Trophoblast cell (in vitro differentiated cells and primary cell): ENCODE data around the gene RHBDL1.

Experiments
- DNase-seq, 2 donors: peaks; one replicate each; pipeline ENCODE4 v3.0.0-alpha.2; 2016
- H2AFZ ChIP-seq: 2 replicates; pipeline ENCODE4 v1.6.1; 2013; ENCODE audit warnings: low read length, moderate library complexity, mild to moderate bottlenecking; ENCODE audit not compliant: insufficient read depth, poor library complexity
- H2AK5ac ChIP-seq: 2 replicates; pipeline ENCODE4 v1.6.1; 2013; ENCODE audit warnings: mild to moderate bottlenecking, low read length
- H2BK120ac ChIP-seq: 2 replicates; pipeline ENCODE4 v1.6.1; 2013; ENCODE audit warnings: low read length, mild to moderate bottlenecking, moderate library complexity; ENCODE audit not compliant: insufficient read depth, poor library complexity
- H2BK12ac ChIP-seq: 2 replicates; pipeline ENCODE4 v1.6.1; 2013; ENCODE audit warnings: mild to moderate bottlenecking, low read length, moderate library complexity
- H2BK5ac ChIP-seq: 2 replicates; pipeline ENCODE4 v1.6.1; 2013; ENCODE audit warnings: low read length, low read depth, moderate library complexity, mild to moderate bottlenecking; ENCODE audit not compliant: poor library complexity
- H3K14ac ChIP-seq: 2 replicates; pipeline ENCODE4 v1.6.1; 2013; ENCODE audit warnings: mild to moderate bottlenecking, low read length
- H3K18ac ChIP-seq: 2 replicates; pipeline ENCODE4 v1.6.1; 2013; ENCODE audit warnings: mild to moderate bottlenecking, low read length
- H3K23ac ChIP-seq: 2 replicates; pipeline ENCODE4 v1.6.1; 2013; ENCODE audit warnings: low read length
- H3K27ac ChIP-seq: 2 replicates; pipeline ENCODE4 v1.5.1; 2013; ENCODE audit warnings: low read depth, mild to moderate bottlenecking, inconsistent platforms, low read length, moderate library complexity
- H3K27me3 ChIP-seq: 2 replicates; pipeline ENCODE4 v1.6.1; 2013; ENCODE audit warnings: inconsistent platforms, mild to moderate bottlenecking, low read length, moderate library complexity; ENCODE audit not compliant: insufficient read depth
- H3K36me3 ChIP-seq, 2 experiments: 1 replicate in 1 of 2; 2 replicates in 1 of 2; pipeline ENCODE4 v1.6.1; 2013; ENCODE audit warnings: low read length in 2 of 2, mild to moderate bottlenecking in 2 of 2, moderate library complexity in 1 of 2; ENCODE audit not compliant: insufficient read depth in 2 of 2, control insufficient read depth in 1 of 2
- H3K4ac ChIP-seq: 2 replicates; pipeline ENCODE4 v1.6.1; 2013; ENCODE audit warnings: low read depth, mild to moderate bottlenecking, low read length, moderate library complexity
- H3K4me1 ChIP-seq, 2 experiments: 1 replicate in 1 of 2; 2 replicates in 1 of 2; pipeline ENCODE4 v1.6.1; 2013; ENCODE audit warnings: low read length in 2 of 2, mild to moderate bottlenecking in 2 of 2, moderate library complexity in 1 of 2; ENCODE audit not compliant: insufficient read depth in 2 of 2, control insufficient read depth in 1 of 2
- H3K4me2 ChIP-seq: 2 replicates; pipeline ENCODE4 v1.6.1; 2013; ENCODE audit warnings: inconsistent platforms, mild to moderate bottlenecking, low read length, moderate library complexity
- H3K4me3 ChIP-seq: 2 replicates; pipeline ENCODE4 v1.5.1; 2013; ENCODE audit warnings: mild to moderate bottlenecking, low read depth, low read length, inconsistent platforms
- H3K79me1 ChIP-seq: one replicate; pipeline ENCODE4 v1.6.1; 2013; ENCODE audit warnings: low read length
- H3K79me2 ChIP-seq: 2 replicates; pipeline ENCODE4 v1.6.1; 2013; ENCODE audit warnings: low read length, mild to moderate bottlenecking; ENCODE audit not compliant: control insufficient read depth, insufficient read depth, poor library complexity
- H3K9ac ChIP-seq: 2 replicates; pipeline ENCODE4 v1.6.1; 2013; ENCODE audit warnings: mild to moderate bottlenecking, low read length
- H3K9me3 ChIP-seq: 2 replicates; pipeline ENCODE4 v1.6.1; 2013; ENCODE audit warnings: low read depth, mild to moderate bottlenecking, control low read depth, inconsistent platforms, low read length; ENCODE audit not compliant: insufficient read depth
- H4K12ac ChIP-seq: 2 replicates; pipeline ENCODE4 v1.6.1; 2013; ENCODE audit warnings: low read depth, mild to moderate bottlenecking, low read length, moderate library complexity
- H4K8ac ChIP-seq: 2 replicates; pipeline ENCODE4 v1.6.1; 2013; ENCODE audit warnings: low read depth, mild to moderate bottlenecking, low read length, moderate library complexity
- H4K91ac ChIP-seq: one replicate; pipeline ENCODE4 v1.6.1; 2013; ENCODE audit warnings: low read depth, mild to moderate bottlenecking, low read length, moderate library complexity
- WGBS: extraction: QIAGEN DNeasy Blood & Tissue Kit; methylation state at CpG from one replicate; pipeline ENCODE4 v1.1.7; 2013; ENCODE audit warnings: missing lambda C conversion rate; ENCODE audit not compliant: insufficient read length, insufficient coverage; ENCODE audit errors: extremely low coverage; 5-methylcytosine and 5-hydroxymethylcytosine counted together

Gene RHBDL1

GRCh38 chr16:633336-634050 lies 42.0 kb upstream of the RHBDL1 start:
- H3K27ac ChIP-seq: no peak overlapping the region
- no peak overlapping the region for H2BK5ac ChIP-seq
- peaks cover 24% of the 10 kb centered on the region for H3K79me2 ChIP-seq
- no peak overlapping the region for H2BK12ac ChIP-seq
- no peak overlapping the region for H3K18ac ChIP-seq
- H2AK5ac ChIP-seq: no peak overlapping the region
- no peaks in the 10 kb centered on the region for H3K27me3 ChIP-seq
- no peak overlapping the region for H4K8ac ChIP-seq
- no peak overlapping the region for H3K4me2 ChIP-seq
- no peak overlapping the region for H3K4ac ChIP-seq
- no peak overlapping the region for H3K23ac ChIP-seq
- DNase-seq: no peak
- no peaks in the 10 kb centered on the region for H3K9me3 ChIP-seq
- no peak overlapping the region for H4K12ac ChIP-seq
- no peak overlapping the region for H3K14ac ChIP-seq
- no peak overlapping the region for H3K9ac ChIP-seq
- peaks cover 38% of the 10 kb centered on the region for H3K79me1 ChIP-seq
- H3K36me3 ChIP-seq: peaks cover 30 to 35% of the 10 kb centered on the region in 2 experiments
- H4K91ac ChIP-seq: no peak overlapping the region
- WGBS: no CpG with 5 or more reads among the region's 74 CpGs
- H2AFZ ChIP-seq: no peak overlapping the region
- H3K4me3 ChIP-seq: no peak overlapping the region
- H2BK120ac ChIP-seq: no peak overlapping the region
- H3K4me1 ChIP-seq: peaks cover 38 to 45% of the 10 kb centered on the region in 2 experiments

GRCh38 chr16:634051-634670 lies 41.3 kb upstream of the RHBDL1 start:
- no CpG with 5 or more reads among the region's 22 CpGs for WGBS

GRCh38 chr16:634996-635395 lies 40.5 kb upstream of the RHBDL1 start:
- Histone ChIP-seq H2BK120ac (no peak overlapping the region), H3K4me3 (no peak overlapping the region), H2AFZ (no peak overlapping the region), H3K23ac (no peak overlapping the region), H3K4ac (peak overlapping the region; percentile 81), H3K4me1 (peaks cover 25 to 31% of the 10 kb centered on the region in 2 experiments), H3K27ac (no peak overlapping the region), H2BK5ac (no peak overlapping the region), H4K12ac (no peak overlapping the region), H3K18ac (no peak overlapping the region), H3K79me1 (peaks cover 26% of the 10 kb centered on the region), H3K4me2 (no peak overlapping the region), H3K79me2 (peaks cover 15% of the 10 kb centered on the region), H4K91ac (no peak overlapping the region), H3K36me3 (peaks cover 27 to 29% of the 10 kb centered on the region in 2 experiments), H3K9me3 (no peaks in the 10 kb centered on the region), H2BK12ac (no peak overlapping the region), H2AK5ac (no peak overlapping the region), H3K14ac (no peak overlapping the region), H3K9ac (no peak overlapping the region), H4K8ac (no peak overlapping the region), H3K27me3 (no peaks in the 10 kb centered on the region)
- no peak for DNase-seq
- WGBS: no CpG with 5 or more reads among the region's 7 CpGs

More at GRCh38 chr16:634051-634670, 41.3 kb upstream of the RHBDL1 start:
- Histone ChIP-seq H3K23ac (no peak overlapping the region), H3K27me3 (no peaks in the 10 kb centered on the region), H2BK5ac (no peak overlapping the region), H2AK5ac (no peak overlapping the region), H3K14ac (no peak overlapping the region), H3K4ac (no peak overlapping the region), H3K9me3 (no peaks in the 10 kb centered on the region), H3K79me2 (peaks cover 17% of the 10 kb centered on the region), H3K18ac (no peak overlapping the region), H4K91ac (no peak overlapping the region), H3K4me1 (peaks cover 32 to 39% of the 10 kb centered on the region in 2 experiments), H2BK12ac (no peak overlapping the region), H3K9ac (no peak overlapping the region), H4K8ac (no peak overlapping the region), H2BK120ac (no peak overlapping the region), H4K12ac (no peak overlapping the region), H3K4me2 (no peak overlapping the region), H3K36me3 (peaks cover 27 to 29% of the 10 kb centered on the region in 2 experiments), H2AFZ (no peak overlapping the region), H3K27ac (no peak overlapping the region), H3K4me3 (no peak overlapping the region), H3K79me1 (peaks cover 32% of the 10 kb centered on the region)
- no peak for DNase-seq

- H3K36me3 ChIP-seq: peaks cover 27 to 29% of the 10 kb centered on the region in 2 experiments
- H2BK5ac ChIP-seq: peak overlapping the region; percentile 48
- peak overlapping the region; percentile 85 for H2AFZ ChIP-seq
- H4K91ac ChIP-seq: peak overlapping the region; percentile 58
- WGBS: no CpG with 5 or more reads among the region's 55 CpGs
- peak overlapping the region; percentile 52 for H2BK120ac ChIP-seq
- H3K4ac ChIP-seq: peak overlapping the region; percentile 81
- peak overlapping the region; percentile 87 for H4K8ac ChIP-seq
- H3K79me1 ChIP-seq: peaks cover 21% of the 10 kb centered on the region
- no peak overlapping the region for H2BK12ac ChIP-seq
- H3K18ac ChIP-seq: peak overlapping the region; percentile 90
- peak overlapping the region; percentile 46 for H4K12ac ChIP-seq
- no peak overlapping the region for H3K23ac ChIP-seq
- H3K4me1 ChIP-seq: peaks cover 19 to 26% of the 10 kb centered on the region in 2 experiments
- H3K4me2 ChIP-seq: peak overlapping the region; percentile 89
- H2AK5ac ChIP-seq: peak overlapping the region; percentile 81
- H3K9me3 ChIP-seq: no peaks in the 10 kb centered on the region
- peak overlapping the region; percentile 98 for H3K4me3 ChIP-seq
- peak in 1 of 2 donors; percentile 27 for DNase-seq
- H3K27ac ChIP-seq: peak overlapping the region; percentile 41
- H3K9ac ChIP-seq: peak overlapping the region; percentile 90
- peaks cover 11% of the 10 kb centered on the region for H3K79me2 ChIP-seq
- no peaks in the 10 kb centered on the region for H3K27me3 ChIP-seq
- peak overlapping the region; percentile 90 for H3K14ac ChIP-seq
Measured at GRCh38 chr16:635573-636205, 39.8 kb upstream of the RHBDL1 start.
